ENCODE measurements around the gene SYT12. TPM values are rescaled to one million over a fixed set of nuclear protein-coding genes. Genes with fewer than 3 reads are reported as not detected.
A peak's percentile ranks its signal among the peaks of the same experiment; 100 is the strongest.
"Not testable (repeated sequence)": the region's sequence is repeated elsewhere in the genome, so short reads cannot be mapped to it uniquely, and the experiment has no call there.

Gene SYT12
- polyA plus RNA-seq, 1 donor = 0.06 TPM

GRCh38 chr11:66981976-66982578 is 40.9 kb upstream of the SYT12 start:
- no peaks in the 10 kb centered on the region for H3K4me1 ChIP-seq (ENCODE audit: control insufficient read depth, insufficient read depth, low read length)
- peaks cover 14% of the 10 kb centered on the region for H3K9me3 ChIP-seq (ENCODE audit: control insufficient read depth, low read depth, low read length)
- no peak overlapping the region for H3K4me3 ChIP-seq (ENCODE audit: low read length)
- no peak overlapping the region for H3K27ac ChIP-seq (ENCODE audit: low read length)
- 67% methylated on average over 1 of the region's 9 CpGs for WGBS (ENCODE audit: insufficient coverage, low lambda C conversion rate)
- H3K36me3 ChIP-seq (ENCODE audit: control insufficient read depth, insufficient read depth, low read length) = no peaks in the 10 kb centered on the region
- H3K27me3 ChIP-seq (ENCODE audit: control insufficient read depth, insufficient read depth, low read length) = no peaks in the 10 kb centered on the region
- peak; percentile 47 to 62 for DNase-seq

- no peak overlapping the region for H3K27ac ChIP-seq (ENCODE audit: low read length)
- no peaks in the 10 kb centered on the region for H3K36me3 ChIP-seq (ENCODE audit: control insufficient read depth, insufficient read depth, low read length)
- DNase-seq = no peak
- peaks cover 9% of the 10 kb centered on the region for H3K9me3 ChIP-seq (ENCODE audit: control insufficient read depth, low read depth, low read length)
- no CpG with 5 or more reads among the region's 5 CpGs for WGBS (ENCODE audit: insufficient coverage, low lambda C conversion rate)
- H3K27me3 ChIP-seq (ENCODE audit: control insufficient read depth, insufficient read depth, low read length) = no peaks in the 10 kb centered on the region
- H3K4me3 ChIP-seq (ENCODE audit: low read length) = no peak overlapping the region
- H3K4me1 ChIP-seq (ENCODE audit: control insufficient read depth, insufficient read depth, low read length) = no peaks in the 10 kb centered on the region
Observed at GRCh38 chr11:66983275-66983924, 39.5 kb upstream of the SYT12 start.

- no CpG with 5 or more reads among the region's 8 CpGs for WGBS (ENCODE audit: insufficient coverage, low lambda C conversion rate)
- Histone ChIP-seq H3K4me3 (ENCODE audit: low read length) (no peak overlapping the region), H3K4me1 (ENCODE audit: control insufficient read depth, insufficient read depth, low read length) (no peaks in the 10 kb centered on the region), H3K9me3 (ENCODE audit: control insufficient read depth, low read depth, low read length) (no peaks in the 10 kb centered on the region), H3K27ac (ENCODE audit: low read length) (no peak overlapping the region), H3K27me3 (ENCODE audit: control insufficient read depth, insufficient read depth, low read length) (no peaks in the 10 kb centered on the region), H3K36me3 (ENCODE audit: control insufficient read depth, insufficient read depth, low read length) (no peaks in the 10 kb centered on the region)
- no peak for DNase-seq
Observed at GRCh38 chr11:66985508-66986177, 37.3 kb upstream of the SYT12 start.

- Histone ChIP-seq H3K27me3 (ENCODE audit: control insufficient read depth, insufficient read depth, low read length) (no peaks in the 10 kb centered on the region), H3K9me3 (ENCODE audit: control insufficient read depth, low read depth, low read length) (no peaks in the 10 kb centered on the region), H3K27ac (ENCODE audit: low read length) (no peak overlapping the region), H3K4me3 (ENCODE audit: low read length) (no peak overlapping the region), H3K4me1 (ENCODE audit: control insufficient read depth, insufficient read depth, low read length) (no peaks in the 10 kb centered on the region), H3K36me3 (ENCODE audit: control insufficient read depth, insufficient read depth, low read length) (no peaks in the 10 kb centered on the region)
- WGBS (ENCODE audit: insufficient coverage, low lambda C conversion rate) = no CpG with 5 or more reads among the region's 7 CpGs
- DNase-seq = no peak
Observed at GRCh38 chr11:66986178-66986545, 36.8 kb upstream of the SYT12 start.

- Histone ChIP-seq H3K27ac (ENCODE audit: low read length) (no peak overlapping the region), H3K4me3 (ENCODE audit: low read length) (no peak overlapping the region), H3K4me1 (ENCODE audit: control insufficient read depth, insufficient read depth, low read length) (no peaks in the 10 kb centered on the region), H3K9me3 (ENCODE audit: control insufficient read depth, low read depth, low read length) (no peaks in the 10 kb centered on the region), H3K36me3 (ENCODE audit: control insufficient read depth, insufficient read depth, low read length) (no peaks in the 10 kb centered on the region), H3K27me3 (ENCODE audit: control insufficient read depth, insufficient read depth, low read length) (no peaks in the 10 kb centered on the region)
- no CpG with 5 or more reads among the region's 6 CpGs for WGBS (ENCODE audit: insufficient coverage, low lambda C conversion rate)
- DNase-seq = no peak
Observed at GRCh38 chr11:66987158-66987620, 35.7 kb upstream of the SYT12 start.

GRCh38 chr11:66987924-66988637 is 34.9 kb upstream of the SYT12 start:
- WGBS (ENCODE audit: insufficient coverage, low lambda C conversion rate) = no CpG with 5 or more reads among the region's 13 CpGs
- Histone ChIP-seq H3K27ac (ENCODE audit: low read length) (no peak overlapping the region), H3K27me3 (ENCODE audit: control insufficient read depth, insufficient read depth, low read length) (no peaks in the 10 kb centered on the region), H3K36me3 (ENCODE audit: control insufficient read depth, insufficient read depth, low read length) (no peaks in the 10 kb centered on the region), H3K4me3 (ENCODE audit: low read length) (no peak overlapping the region), H3K4me1 (ENCODE audit: control insufficient read depth, insufficient read depth, low read length) (no peaks in the 10 kb centered on the region), H3K9me3 (ENCODE audit: control insufficient read depth, low read depth, low read length) (no peaks in the 10 kb centered on the region)
- DNase-seq = no peak

GRCh38 chr11:66988741-66989140 is 34.2 kb upstream of the SYT12 start:
- not testable (repeated sequence) for H3K9me3 ChIP-seq (ENCODE audit: control insufficient read depth, low read depth, low read length); H3K4me3 ChIP-seq (ENCODE audit: low read length); H3K27me3 ChIP-seq (ENCODE audit: control insufficient read depth, insufficient read depth, low read length); H3K27ac ChIP-seq (ENCODE audit: low read length); DNase-seq; H3K36me3 ChIP-seq (ENCODE audit: control insufficient read depth, insufficient read depth, low read length); H3K4me1 ChIP-seq (ENCODE audit: control insufficient read depth, insufficient read depth, low read length)
- WGBS (ENCODE audit: insufficient coverage, low lambda C conversion rate) = no CpG with 5 or more reads among the region's 28 CpGs

GRCh38 chr11:66989360-66989759 is 33.6 kb upstream of the SYT12 start:
- not testable (repeated sequence) for DNase-seq
- no CpG with 5 or more reads among the region's 9 CpGs for WGBS (ENCODE audit: insufficient coverage, low lambda C conversion rate)

GRCh38 chr11:66992041-66992440 is 30.9 kb upstream of the SYT12 start:
- H3K4me1 ChIP-seq (ENCODE audit: control insufficient read depth, insufficient read depth, low read length) = no peaks in the 10 kb centered on the region
- H3K4me3 ChIP-seq (ENCODE audit: low read length) = no peak overlapping the region
- no peaks in the 10 kb centered on the region for H3K36me3 ChIP-seq (ENCODE audit: control insufficient read depth, insufficient read depth, low read length)
- no peak for DNase-seq
- H3K9me3 ChIP-seq (ENCODE audit: control insufficient read depth, low read depth, low read length) = no peaks in the 10 kb centered on the region
- 58% methylated on average over 2 of the region's 2 CpGs for WGBS (ENCODE audit: insufficient coverage, low lambda C conversion rate)
- H3K27me3 ChIP-seq (ENCODE audit: control insufficient read depth, insufficient read depth, low read length) = no peaks in the 10 kb centered on the region
- H3K27ac ChIP-seq (ENCODE audit: low read length) = no peak overlapping the region

More at GRCh38 chr11:66989360-66989759, 33.6 kb upstream of the SYT12 start:
- H3K4me1 ChIP-seq (ENCODE audit: control insufficient read depth, insufficient read depth, low read length); H3K9me3 ChIP-seq (ENCODE audit: control insufficient read depth, low read depth, low read length); H3K36me3 ChIP-seq (ENCODE audit: control insufficient read depth, insufficient read depth, low read length); H3K27ac ChIP-seq (ENCODE audit: low read length); H3K27me3 ChIP-seq (ENCODE audit: control insufficient read depth, insufficient read depth, low read length); H3K4me3 ChIP-seq (ENCODE audit: low read length): not testable (repeated sequence)

GRCh38 chr11:66996609-66997273 is 26.2 kb upstream of the SYT12 start:
- 100% methylated on average over 1 of the region's 8 CpGs for WGBS (ENCODE audit: insufficient coverage, low lambda C conversion rate)
- H3K4me1 ChIP-seq (ENCODE audit: control insufficient read depth, insufficient read depth, low read length) = no peaks in the 10 kb centered on the region

More at GRCh38 chr11:66996609-66997273, 26.2 kb upstream of the SYT12 start:
- no peaks in the 10 kb centered on the region for H3K36me3 ChIP-seq (ENCODE audit: control insufficient read depth, insufficient read depth, low read length)
- no peak overlapping the region for H3K27ac ChIP-seq (ENCODE audit: low read length)
- no peaks in the 10 kb centered on the region for H3K9me3 ChIP-seq (ENCODE audit: control insufficient read depth, low read depth, low read length)
- no peak for DNase-seq
- H3K27me3 ChIP-seq (ENCODE audit: control insufficient read depth, insufficient read depth, low read length) = no peaks in the 10 kb centered on the region
- H3K4me3 ChIP-seq (ENCODE audit: low read length) = no peak overlapping the region

Data from large intestine (tissue), 3 donors.